Measurements from ENCODE around the gene SMC6.

The SMC6 gene

GRCh38 chr2:17709897-17710296, 43.7 kb downstream of the SMC6 start:
- Histone ChIP-seq H3K4me2 (ENCODE audit: low read length) (no peak overlapping the region), H3K9me3 (ENCODE audit: insufficient read depth, low read depth, low read length) (no peaks in the 10 kb centered on the region), H3K27me3 (ENCODE audit: insufficient read depth, low read length) (no peaks in the 10 kb centered on the region), H3K27ac (ENCODE audit: low read depth, low read length) (no peak overlapping the region), H3K4ac (ENCODE audit: low read depth, low read length) (no peak overlapping the region), H3K9ac (ENCODE audit: low read length) (no peak overlapping the region), H4K91ac (ENCODE audit: low read depth, low read length) (no peak overlapping the region), H3K79me2 (ENCODE audit: control insufficient read depth, insufficient read depth, low read length, poor library complexity) (no peaks in the 10 kb centered on the region), H2AK5ac (ENCODE audit: low read length) (no peak overlapping the region), H3K14ac (ENCODE audit: low read length) (no peak overlapping the region), H2BK120ac (ENCODE audit: insufficient read depth, low read length, poor library complexity) (no peak overlapping the region), H3K23ac (ENCODE audit: low read length) (no peak overlapping the region), H3K4me1 (ENCODE audit: control insufficient read depth in 1 of 2, insufficient read depth in 2 of 2, low read length in 2 of 2) (no peaks in the 10 kb centered on the region), H2AFZ (ENCODE audit: insufficient read depth, low read length, poor library complexity) (no peak overlapping the region), H3K4me3 (ENCODE audit: low read depth, low read length) (no peak overlapping the region), H4K12ac (ENCODE audit: low read depth, low read length) (no peak overlapping the region), H4K8ac (ENCODE audit: low read depth, low read length) (no peak overlapping the region), H3K36me3 (ENCODE audit: control insufficient read depth in 1 of 2, insufficient read depth in 2 of 2, low read length in 2 of 2) (peaks cover 12 to 24% of the 10 kb centered on the region in 2 experiments), H2BK12ac (ENCODE audit: low read length) (no peak overlapping the region), H3K79me1 (ENCODE audit: low read length) (no peaks in the 10 kb centered on the region), H3K18ac (ENCODE audit: low read length) (no peak overlapping the region), H2BK5ac (ENCODE audit: low read depth, low read length, poor library complexity) (no peak overlapping the region)
- WGBS (ENCODE audit: extremely low coverage, insufficient coverage, insufficient read length), result no CpG with 5 or more reads among the region's 2 CpGs
- no peak for DNase-seq

GRCh38 chr2:17708501-17708900, 45.1 kb downstream of the SMC6 start:
- no peak for DNase-seq
- Histone ChIP-seq H3K79me1 (ENCODE audit: low read length) (no peaks in the 10 kb centered on the region), H2AFZ (ENCODE audit: insufficient read depth, low read length, poor library complexity) (no peak overlapping the region), H3K27me3 (ENCODE audit: insufficient read depth, low read length) (no peaks in the 10 kb centered on the region), H3K4me2 (ENCODE audit: low read length) (no peak overlapping the region), H2AK5ac (ENCODE audit: low read length) (no peak overlapping the region), H3K4me1 (ENCODE audit: control insufficient read depth in 1 of 2, insufficient read depth in 2 of 2, low read length in 2 of 2) (no peaks in the 10 kb centered on the region), H2BK12ac (ENCODE audit: low read length) (no peak overlapping the region), H3K36me3 (ENCODE audit: control insufficient read depth in 1 of 2, insufficient read depth in 2 of 2, low read length in 2 of 2) (peaks cover 8 to 18% of the 10 kb centered on the region in 2 experiments), H3K4me3 (ENCODE audit: low read depth, low read length) (no peak overlapping the region), H4K8ac (ENCODE audit: low read depth, low read length) (no peak overlapping the region), H3K9ac (ENCODE audit: low read length) (no peak overlapping the region), H3K4ac (ENCODE audit: low read depth, low read length) (no peak overlapping the region), H4K12ac (ENCODE audit: low read depth, low read length) (no peak overlapping the region), H2BK120ac (ENCODE audit: insufficient read depth, low read length, poor library complexity) (no peak overlapping the region), H2BK5ac (ENCODE audit: low read depth, low read length, poor library complexity) (no peak overlapping the region), H3K23ac (ENCODE audit: low read length) (no peak overlapping the region), H3K14ac (ENCODE audit: low read length) (no peak overlapping the region), H4K91ac (ENCODE audit: low read depth, low read length) (no peak overlapping the region), H3K9me3 (ENCODE audit: insufficient read depth, low read depth, low read length) (no peaks in the 10 kb centered on the region), H3K79me2 (ENCODE audit: control insufficient read depth, insufficient read depth, low read length, poor library complexity) (no peaks in the 10 kb centered on the region), H3K27ac (ENCODE audit: low read depth, low read length) (no peak overlapping the region), H3K18ac (ENCODE audit: low read length) (no peak overlapping the region)
- no CpG with 5 or more reads among the region's 1 CpG for WGBS (ENCODE audit: extremely low coverage, insufficient coverage, insufficient read length)

- no peaks in the 10 kb centered on the region for H3K79me1 ChIP-seq (ENCODE audit: low read length)
- H3K4ac ChIP-seq (ENCODE audit: low read depth, low read length), result no peak overlapping the region
- H4K12ac ChIP-seq (ENCODE audit: low read depth, low read length), result no peak overlapping the region
- no peak overlapping the region for H2BK5ac ChIP-seq (ENCODE audit: low read depth, low read length, poor library complexity)
- H3K79me2 ChIP-seq (ENCODE audit: control insufficient read depth, insufficient read depth, low read length, poor library complexity), result no peaks in the 10 kb centered on the region
- H3K9me3 ChIP-seq (ENCODE audit: insufficient read depth, low read depth, low read length), result no peaks in the 10 kb centered on the region
- no CpG with 5 or more reads among the region's 4 CpGs for WGBS (ENCODE audit: extremely low coverage, insufficient coverage, insufficient read length)
- H3K36me3 ChIP-seq (ENCODE audit: control insufficient read depth in 1 of 2, insufficient read depth in 2 of 2, low read length in 2 of 2), result peaks cover 6 to 18% of the 10 kb centered on the region in 2 experiments
- no peak overlapping the region for H2AFZ ChIP-seq (ENCODE audit: insufficient read depth, low read length, poor library complexity)
- DNase-seq, result no peak
- H2BK12ac ChIP-seq (ENCODE audit: low read length), result no peak overlapping the region
- H2BK120ac ChIP-seq (ENCODE audit: insufficient read depth, low read length, poor library complexity), result no peak overlapping the region
- no peak overlapping the region for H4K91ac ChIP-seq (ENCODE audit: low read depth, low read length)
- H3K4me3 ChIP-seq (ENCODE audit: low read depth, low read length), result no peak overlapping the region
- no peak overlapping the region for H3K27ac ChIP-seq (ENCODE audit: low read depth, low read length)
- no peak overlapping the region for H3K18ac ChIP-seq (ENCODE audit: low read length)
- H3K14ac ChIP-seq (ENCODE audit: low read length), result no peak overlapping the region
- H3K4me1 ChIP-seq (ENCODE audit: control insufficient read depth in 1 of 2, insufficient read depth in 2 of 2, low read length in 2 of 2), result no peaks in the 10 kb centered on the region
- H3K27me3 ChIP-seq (ENCODE audit: insufficient read depth, low read length), result no peaks in the 10 kb centered on the region
- H2AK5ac ChIP-seq (ENCODE audit: low read length), result no peak overlapping the region
- no peak overlapping the region for H3K9ac ChIP-seq (ENCODE audit: low read length)
- H3K4me2 ChIP-seq (ENCODE audit: low read length), result no peak overlapping the region
- no peak overlapping the region for H3K23ac ChIP-seq (ENCODE audit: low read length)
- H4K8ac ChIP-seq (ENCODE audit: low read depth, low read length), result no peak overlapping the region
Measured at GRCh38 chr2:17706845-17707244, 46.8 kb downstream of the SMC6 start.

GRCh38 chr2:17690776-17691175, 62.8 kb downstream of the SMC6 start:
- Histone ChIP-seq H2AFZ (ENCODE audit: insufficient read depth, low read length, poor library complexity) (no peak overlapping the region), H2AK5ac (ENCODE audit: low read length) (no peak overlapping the region), H3K27me3 (ENCODE audit: insufficient read depth, low read length) (no peaks in the 10 kb centered on the region), H3K18ac (ENCODE audit: low read length) (no peak overlapping the region), H3K9ac (ENCODE audit: low read length) (no peak overlapping the region), H3K23ac (ENCODE audit: low read length) (no peak overlapping the region), H3K4me2 (ENCODE audit: low read length) (no peak overlapping the region), H3K14ac (ENCODE audit: low read length) (no peak overlapping the region), H2BK120ac (ENCODE audit: insufficient read depth, low read length, poor library complexity) (no peak overlapping the region), H4K91ac (ENCODE audit: low read depth, low read length) (no peak overlapping the region), H3K79me2 (ENCODE audit: control insufficient read depth, insufficient read depth, low read length, poor library complexity) (no peaks in the 10 kb centered on the region), H3K4me3 (ENCODE audit: low read depth, low read length) (no peak overlapping the region), H2BK12ac (ENCODE audit: low read length) (no peak overlapping the region), H3K79me1 (ENCODE audit: low read length) (no peaks in the 10 kb centered on the region), H3K4ac (ENCODE audit: low read depth, low read length) (no peak overlapping the region), H3K27ac (ENCODE audit: low read depth, low read length) (no peak overlapping the region), H4K8ac (ENCODE audit: low read depth, low read length) (no peak overlapping the region), H3K4me1 (ENCODE audit: control insufficient read depth in 1 of 2, insufficient read depth in 2 of 2, low read length in 2 of 2) (no peaks in the 10 kb centered on the region), H3K36me3 (ENCODE audit: control insufficient read depth in 1 of 2, insufficient read depth in 2 of 2, low read length in 2 of 2) (peaks cover 4 to 6% of the 10 kb centered on the region in 2 experiments), H4K12ac (ENCODE audit: low read depth, low read length) (no peak overlapping the region), H2BK5ac (ENCODE audit: low read depth, low read length, poor library complexity) (no peak overlapping the region), H3K9me3 (ENCODE audit: insufficient read depth, low read depth, low read length) (no peaks in the 10 kb centered on the region)
- no peak for DNase-seq
- no CpG with 5 or more reads among the region's 7 CpGs for WGBS (ENCODE audit: extremely low coverage, insufficient coverage, insufficient read length)

Data from trophoblast cell (in vitro differentiated cells and primary cell).